Left ventricle myocardium inferior (tissue), 1 donor: ENCODE data around the gene TTC6. TPM values are rescaled to one million over a fixed set of nuclear protein-coding genes. Genes with fewer than 3 reads are reported as not detected.

Experiments
- DNase-seq: peaks from one replicate; pipeline ENCODE4 v3.0.0-alpha.2; 2020
- H3K27ac ChIP-seq: fragments of 200-600 bp; replicated peaks from 2 replicates; pipeline ENCODE4 v1.8.0; 2021
- H3K27me3 ChIP-seq: fragments of 200-600 bp; 2 replicates; pipeline ENCODE4 v1.8.0; 2021; ENCODE audit warnings: low read depth
- H3K36me3 ChIP-seq: fragments of 200-600 bp; 2 replicates; pipeline ENCODE4 v1.8.0; 2021
- H3K4me1 ChIP-seq: fragments of 200-600 bp; 2 replicates; pipeline ENCODE4 v1.8.0; 2021
- H3K4me3 ChIP-seq: fragments of 200-600 bp; 2 replicates; pipeline ENCODE4 v1.8.0; 2021; ENCODE audit warnings: mild to moderate bottlenecking, moderate library complexity
- H3K9me3 ChIP-seq: fragments of 200-600 bp; replicated peaks from 2 replicates; pipeline ENCODE4 v1.8.0; 2021
- CTCF ChIP-seq: fragments of 200-600 bp; IDR thresholded peaks from 2 replicates; pipeline ENCODE4 v1.8.0; 2021; ENCODE audit warnings: antibody characterized with exemption, mild to moderate bottlenecking, borderline replicate concordance
- intact Hi-C: fragments of 100-400 bp; cut with micrococcal nuclease; formaldehyde crosslinking; loops from one replicate; pipeline ENCODE4 v1.11.0; 2022
- total RNA-seq: library from RNA; stranded (reverse); fragmentation: NEBNext Ultra II Directional; extraction: Animal tissue kit (Norgen Biotek cat#: 25700); gene quantifications from one replicate; pipeline ENCODE4 v1.2.1, GENCODE V29; 2021
- donor health status: DM: no; HTN: yes; CAD: no; lungs with severe emphysema.

The TTC6 gene
- total RNA-seq, 1 donor from 2014 or later: not detected

GRCh38 chr14:37558740-37559139 lies 36.7 kb upstream of the TTC6 start:
- Histone ChIP-seq H3K36me3 (no peaks in the 10 kb centered on the region), H3K27ac (no peak overlapping the region), H3K4me1 (no peaks in the 10 kb centered on the region), H3K9me3 (peaks cover 17% of the 10 kb centered on the region), H3K27me3 (no peaks in the 10 kb centered on the region), H3K4me3 (no peak overlapping the region)
- DNase-seq: no peak
- intact Hi-C loops: no loop called here
- TF ChIP-seq CTCF: no peak

- TF ChIP-seq CTCF: no peak
- Histone ChIP-seq H3K27me3 (no peaks in the 10 kb centered on the region), H3K4me1 (no peaks in the 10 kb centered on the region), H3K4me3 (no peak overlapping the region), H3K27ac (no peak overlapping the region), H3K9me3 (peaks cover 10% of the 10 kb centered on the region), H3K36me3 (no peaks in the 10 kb centered on the region)
- DNase-seq: no peak
- intact Hi-C loops: no loop called here
Measured at GRCh38 chr14:37559386-37559785, 36.0 kb upstream of the TTC6 start.

DNA sequence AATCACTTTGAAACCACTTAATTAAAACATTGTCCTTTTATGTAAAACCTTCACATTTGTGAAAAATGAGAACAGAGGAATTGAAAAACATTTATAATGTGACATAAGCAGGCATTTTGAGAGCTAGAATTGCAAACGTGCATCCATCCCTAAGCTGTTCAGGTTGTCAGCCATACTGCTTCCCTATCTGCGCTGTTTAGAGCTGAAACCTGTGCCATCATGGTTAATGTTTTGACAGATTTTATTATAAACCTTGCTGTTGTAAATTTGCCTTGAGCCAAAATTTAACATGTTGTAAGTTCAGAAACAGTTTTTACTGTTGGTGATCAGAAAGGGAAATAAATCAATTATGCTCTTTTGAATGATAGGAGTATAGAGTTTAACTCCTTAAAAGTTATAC lies 32.2 kb upstream of the TTC6 start:
- H3K4me3 ChIP-seq: no peak overlapping the region
- TF ChIP-seq CTCF: no peak
- no peak for DNase-seq
- no peaks in the 10 kb centered on the region for H3K27me3 ChIP-seq
- H3K9me3 ChIP-seq: no peaks in the 10 kb centered on the region
- no peak overlapping the region for H3K27ac ChIP-seq
- intact Hi-C loops: no loop called here
- peaks cover 5% of the 10 kb centered on the region for H3K4me1 ChIP-seq
- H3K36me3 ChIP-seq: no peaks in the 10 kb centered on the region

DNA sequence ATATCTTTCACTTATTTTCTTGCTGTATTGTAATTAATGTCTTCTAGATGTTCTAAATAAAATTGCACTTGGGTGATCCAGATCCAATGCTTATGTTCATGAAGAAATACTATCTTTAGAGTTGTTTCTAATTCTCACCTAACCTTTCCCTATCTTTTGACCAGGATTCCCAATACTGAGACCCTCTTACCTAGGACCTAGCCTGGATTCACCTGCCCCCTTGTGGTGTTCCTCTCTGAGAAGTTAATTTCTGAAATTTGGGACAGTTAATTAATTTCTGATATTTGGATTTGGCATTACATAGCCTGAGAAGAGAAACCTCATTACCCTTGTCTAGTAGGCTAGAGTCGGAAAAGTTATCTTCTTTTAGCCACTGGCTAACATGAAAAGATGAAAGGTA lies 29.9 kb upstream of the TTC6 start:
- intact Hi-C loops: no loop called here
- H3K27me3 ChIP-seq: no peaks in the 10 kb centered on the region
- H3K4me1 ChIP-seq: peaks cover 5% of the 10 kb centered on the region
- TF ChIP-seq CTCF: no peak
- H3K4me3 ChIP-seq: no peak overlapping the region
- H3K27ac ChIP-seq: no peak overlapping the region
- no peak for DNase-seq
- H3K36me3 ChIP-seq: no peaks in the 10 kb centered on the region
- no peaks in the 10 kb centered on the region for H3K9me3 ChIP-seq

DNA sequence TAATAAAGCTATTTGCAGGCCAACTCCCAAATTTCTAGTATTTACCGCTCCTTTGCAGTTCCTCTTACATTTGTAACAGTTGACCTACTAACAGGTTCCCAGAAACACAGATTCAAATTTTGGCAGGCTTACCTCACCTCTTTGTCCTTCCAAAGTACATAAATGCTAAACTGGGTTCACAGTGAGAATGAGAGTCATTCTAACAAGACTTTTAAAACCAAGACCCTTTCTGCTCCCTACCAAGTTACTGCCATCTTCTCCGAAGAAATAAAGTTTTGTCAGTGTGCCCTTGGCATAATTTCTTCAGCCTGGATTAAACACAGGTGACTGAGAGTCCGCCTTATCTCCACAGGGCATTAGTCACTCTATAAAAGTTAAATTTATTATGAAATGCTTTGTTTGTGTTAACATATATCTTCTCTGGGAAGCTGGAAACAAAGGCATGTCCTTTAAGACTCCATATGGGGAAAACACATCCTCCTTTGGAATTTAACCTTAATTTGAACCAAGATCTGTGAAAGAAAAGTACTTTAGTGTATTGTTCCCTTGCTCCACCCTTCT lies 28.5 kb upstream of the TTC6 start:
- no peak for TF ChIP-seq CTCF

More for the DNA sequence above, 28.5 kb upstream of the TTC6 start:
- H3K4me3 ChIP-seq: no peak overlapping the region
- H3K36me3 ChIP-seq: no peaks in the 10 kb centered on the region
- intact Hi-C loops: no loop called here
- H3K9me3 ChIP-seq: no peaks in the 10 kb centered on the region
- peaks cover 2% of the 10 kb centered on the region for H3K27me3 ChIP-seq
- DNase-seq: no peak
- H3K4me1 ChIP-seq: peaks cover 5% of the 10 kb centered on the region
- no peak overlapping the region for H3K27ac ChIP-seq
